Measurements from ENCODE around the gene EVA1B. TPM values are rescaled to one million over a fixed set of nuclear protein-coding genes. Genes with fewer than 3 reads are reported as not detected.

The EVA1B gene
- total RNA-seq, 1 donor from 2014 or later = 4.5 TPM

GRCh38 chr1:36274201-36274600, 49.2 kb downstream of the EVA1B start:
- DNase-seq = no peak

- DNase-seq = no peak
Measured at GRCh38 chr1:36273024-36273423, 50.4 kb downstream of the EVA1B start.

Other genes with a start within 250 kb of the EVA1B start
- gene TEKT2, start 239.6 kb downstream of the EVA1B start, total RNA-seq = 9.2 TPM
- gene ADPRS, start 234.8 kb downstream of the EVA1B start, total RNA-seq = 19.5 TPM
- gene COL8A2, start 198.4 kb downstream of the EVA1B start, total RNA-seq = 1.1 TPM
- gene TRAPPC3, start 174.2 kb downstream of the EVA1B start, total RNA-seq = 40.1 TPM
- 49.6 TPM for gene MAP7D1, start 167.5 kb downstream of the EVA1B start, total RNA-seq
- 80.6 TPM for gene THRAP3, start 99.2 kb downstream of the EVA1B start, total RNA-seq
- gene SH3D21, start 17.3 kb downstream of the EVA1B start, total RNA-seq = 3.0 TPM
- gene STK40, start 62.3 kb upstream of the EVA1B start, total RNA-seq = 13.1 TPM
- gene LSM10, start 74.3 kb upstream of the EVA1B start, total RNA-seq = 3.1 TPM
- gene OSCP1, start 126.8 kb upstream of the EVA1B start, total RNA-seq = 16.4 TPM
- gene MRPS15, start 140.7 kb upstream of the EVA1B start, total RNA-seq = 12.5 TPM
- gene CSF3R, start 159.3 kb upstream of the EVA1B start, total RNA-seq = 2.2 TPM